NCI-H345 treated with DMSO at 0.1 percent for 48 hours (cell line): ENCODE measurements around the gene C6orf163.
"Not testable (repeated sequence)": the region's sequence is repeated elsewhere in the genome, so short reads cannot be mapped to it uniquely, and the experiment has no call there.

Source experiments
- DNase-seq: peaks from one replicate; lab custom pipeline; 2025; ENCODE audit not compliant: unreplicated experiment; lab: John Stamatoyannopoulos, UW

Gene C6orf163

GRCh38 chr6:87344731-87345130 is at the start of gene C6orf163:
C6orf163 (plus strand) TSS chr6:87344813; CDS start chr6:87345100, 287 bp downstream.
- DNase-seq: no peak

- no peak for DNase-seq
Observed at GRCh38 chr6:87297119-87297518, 47.5 kb upstream of the C6orf163 start.

- not testable (repeated sequence) for DNase-seq
Observed at GRCh38 chr6:87301277-87301676, 43.3 kb upstream of the C6orf163 start.

DNA sequence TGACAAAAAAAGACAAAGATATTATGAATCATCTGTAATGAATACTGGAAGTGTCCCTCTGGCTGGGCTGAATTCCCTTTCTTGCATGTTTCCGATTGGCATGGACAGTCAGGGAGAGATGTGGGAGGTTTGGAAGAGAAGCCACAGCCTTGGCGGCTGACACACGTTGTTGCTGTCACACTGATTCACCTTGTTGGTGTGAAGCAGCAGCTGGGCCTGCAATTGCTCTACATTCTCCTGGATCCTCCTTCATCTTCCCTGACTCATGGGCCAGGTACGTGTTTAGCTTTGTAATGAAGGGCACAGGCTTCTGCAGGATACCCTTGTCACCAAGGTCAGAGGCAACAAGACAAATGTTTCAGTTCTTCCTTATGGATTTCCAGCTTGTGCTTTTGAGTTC is 35.6 kb upstream of the C6orf163 start:
- DNase-seq: no peak

- no peak for DNase-seq
Observed at GRCh38 chr6:87312860-87313259, 31.8 kb upstream of the C6orf163 start.

DNA sequence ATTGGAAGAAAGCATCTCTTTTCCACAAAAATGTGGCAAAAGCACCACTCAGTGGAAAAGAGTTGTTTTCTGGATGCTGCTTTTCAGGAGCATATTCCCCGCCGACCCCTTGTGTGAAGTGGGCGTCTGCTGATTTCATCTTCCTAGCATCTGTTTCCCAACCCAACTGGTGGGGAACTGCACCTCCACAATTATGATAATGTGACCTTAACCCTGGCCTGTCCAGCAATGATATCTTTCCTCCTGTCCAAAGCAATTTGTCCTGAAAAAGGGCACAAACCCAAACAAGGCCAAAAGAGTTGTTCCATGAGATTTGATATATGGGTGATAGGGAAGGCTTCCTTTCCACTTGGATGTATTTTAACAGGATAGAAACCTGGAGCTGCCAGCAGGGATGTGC is 29.5 kb upstream of the C6orf163 start:
- no peak for DNase-seq

DNA sequence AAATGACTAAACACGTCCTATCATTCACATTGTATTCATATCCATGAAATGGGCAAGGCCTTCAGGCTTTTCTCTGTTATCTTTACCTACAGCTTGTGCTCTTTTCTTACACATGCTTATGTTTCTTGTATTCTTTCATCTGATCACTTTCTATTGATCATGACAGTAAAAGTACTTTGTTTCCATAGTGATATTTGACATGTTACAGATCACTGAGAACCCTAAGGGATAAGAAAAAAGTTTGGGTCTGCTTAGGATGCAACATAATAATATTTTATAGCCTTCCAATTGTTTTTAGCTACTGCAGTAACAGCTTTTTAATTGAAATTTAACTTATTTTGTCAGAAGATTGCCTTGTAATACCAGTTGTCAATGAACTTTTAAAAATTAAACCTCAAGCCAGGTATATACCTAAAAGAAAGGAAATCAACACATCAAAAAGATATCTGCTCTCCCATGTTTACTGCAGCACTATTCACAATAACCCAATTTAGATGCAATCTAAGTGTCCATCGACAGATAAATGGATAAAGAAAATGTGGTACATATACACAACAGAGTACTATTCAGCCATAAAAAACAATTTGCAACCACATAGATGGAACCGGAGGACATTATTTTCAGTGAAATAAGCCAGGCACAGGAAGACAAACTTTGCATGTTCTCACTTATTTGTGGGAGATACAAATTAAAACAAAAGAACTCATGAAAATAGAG is 25.2 kb upstream of the C6orf163 start:
- DNase-seq: no peak

- no peak for DNase-seq
Observed at GRCh38 chr6:87322304-87323212, 22.1 kb upstream of the C6orf163 start, which contains the start of gene SMIM8. SMIM8 (plus strand) TSS chr6:87322588; CDS start chr6:87337032, 14,444 bp downstream.

DNA sequence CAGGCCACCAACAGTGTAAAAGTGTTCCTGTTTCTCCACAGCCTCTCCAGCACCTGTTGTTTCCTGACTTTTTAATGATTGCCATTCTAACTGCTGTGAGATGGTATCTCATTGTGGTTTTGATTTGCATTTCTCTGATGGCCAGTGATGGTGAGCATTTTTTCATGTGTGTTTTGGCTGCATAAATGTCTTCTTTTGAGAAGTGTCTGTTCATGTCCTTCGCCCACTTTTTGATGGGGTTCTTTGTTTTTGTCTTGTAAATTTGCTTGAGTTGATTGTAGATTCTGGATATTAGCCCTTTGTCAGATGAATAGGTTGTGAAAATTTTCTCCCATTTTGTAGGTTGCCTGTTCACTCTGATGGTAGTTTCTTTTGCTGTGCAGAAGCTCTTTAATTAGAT is 20.7 kb upstream of the C6orf163 start:
- DNase-seq: not testable (repeated sequence)

- no peak for DNase-seq
Observed at GRCh38 chr6:87330961-87331360, 13.7 kb upstream of the C6orf163 start.

DNA sequence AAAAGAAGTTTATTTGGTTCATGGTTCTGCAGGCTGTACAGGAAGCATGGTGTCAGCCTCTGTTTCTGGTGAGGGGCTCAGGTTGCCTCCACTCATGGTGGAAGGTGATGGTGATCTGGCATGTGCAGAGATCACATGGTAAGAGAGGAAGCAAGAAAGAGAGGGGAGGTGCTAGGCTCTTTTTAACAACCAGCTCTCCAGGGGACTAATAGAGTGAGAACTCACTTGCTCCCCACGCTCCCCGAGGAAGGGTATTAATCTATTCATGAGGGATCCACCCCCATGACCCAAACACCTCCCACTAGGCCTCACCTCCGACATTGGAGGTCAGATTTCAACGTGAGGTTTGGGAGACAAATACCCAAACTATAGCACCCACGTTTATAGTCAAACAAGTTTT is 11.6 kb upstream of the C6orf163 start:
- DNase-seq: no peak

DNA sequence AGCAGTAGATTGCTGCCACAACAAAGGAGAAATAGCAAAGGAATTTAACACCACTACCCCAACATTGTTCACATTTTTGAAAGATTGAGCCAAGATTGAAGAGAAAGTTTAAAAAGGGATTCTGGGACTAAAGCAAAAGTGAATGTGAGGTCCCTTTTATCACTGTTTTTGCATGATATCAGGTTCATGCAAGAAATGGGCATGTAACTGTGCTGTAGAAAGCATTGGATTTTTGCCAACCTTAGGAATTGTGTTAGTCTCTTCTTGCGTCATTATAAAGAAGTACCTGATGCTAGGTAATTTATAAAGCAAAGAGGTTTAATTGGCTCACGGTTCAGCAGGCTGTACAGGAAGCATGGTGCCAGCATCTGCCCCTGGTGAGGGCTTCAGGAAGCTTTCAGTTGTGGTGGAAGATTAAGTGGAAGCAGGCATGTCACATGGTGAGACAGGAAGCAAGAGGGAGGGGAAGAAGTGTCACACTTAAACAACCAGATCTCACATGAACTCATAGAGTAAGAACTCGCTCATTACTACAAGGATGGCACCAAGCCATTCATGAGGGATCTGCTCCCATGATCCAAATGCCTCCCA is 10.9 kb upstream of the C6orf163 start:
- DNase-seq: no peak

GRCh38 chr6:87334683-87335082 is 9.9 kb upstream of the C6orf163 start:
- DNase-seq: no peak

- DNase-seq: no peak
Observed at GRCh38 chr6:87336367-87336766, 8.2 kb upstream of the C6orf163 start.

DNA sequence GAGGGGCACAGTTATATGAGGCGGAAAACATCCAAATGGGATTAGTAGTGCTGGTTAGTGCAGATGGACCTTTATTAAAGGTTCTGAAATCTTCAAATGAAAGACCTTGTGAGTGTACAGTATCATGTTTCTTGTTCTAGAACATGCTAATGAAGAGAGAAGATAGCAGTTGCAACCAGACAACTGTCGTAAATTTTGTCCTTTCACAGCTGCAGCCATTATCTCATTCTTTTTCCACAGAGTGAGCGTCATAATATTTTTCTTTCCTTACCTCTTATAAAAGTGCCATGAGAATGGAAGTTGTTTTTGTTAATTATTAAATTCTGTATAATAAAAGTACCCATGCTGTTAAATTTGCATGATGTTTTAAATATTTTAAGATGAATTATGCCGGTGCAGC is 4.4 kb upstream of the C6orf163 start:
- DNase-seq: no peak

DNA sequence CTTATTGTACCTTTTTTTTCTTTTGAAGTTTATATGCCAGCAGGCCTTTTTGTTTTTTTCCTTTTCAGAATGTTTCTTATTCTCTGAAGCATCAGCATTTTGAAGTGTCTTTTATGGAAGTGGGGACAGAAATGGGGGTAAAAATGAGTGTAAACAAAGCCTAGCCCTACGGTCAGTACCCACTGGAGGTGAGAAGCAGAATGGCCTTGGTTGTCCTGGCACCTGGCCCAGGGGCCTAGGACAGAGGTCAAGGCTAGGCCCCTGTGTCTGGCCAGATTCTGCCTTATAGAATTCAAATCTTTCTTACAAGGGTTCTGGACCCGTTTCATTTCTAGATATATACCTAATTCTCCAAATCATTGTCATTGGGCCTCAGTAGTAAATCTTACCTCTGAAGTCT is 3.5 kb upstream of the C6orf163 start:
- DNase-seq: no peak

- no peak for DNase-seq
Observed at GRCh38 chr6:87341899-87342298, 2.7 kb upstream of the C6orf163 start.

GRCh38 chr6:87342829-87343228 is 1.8 kb upstream of the C6orf163 start:
- DNase-seq: no peak

DNA sequence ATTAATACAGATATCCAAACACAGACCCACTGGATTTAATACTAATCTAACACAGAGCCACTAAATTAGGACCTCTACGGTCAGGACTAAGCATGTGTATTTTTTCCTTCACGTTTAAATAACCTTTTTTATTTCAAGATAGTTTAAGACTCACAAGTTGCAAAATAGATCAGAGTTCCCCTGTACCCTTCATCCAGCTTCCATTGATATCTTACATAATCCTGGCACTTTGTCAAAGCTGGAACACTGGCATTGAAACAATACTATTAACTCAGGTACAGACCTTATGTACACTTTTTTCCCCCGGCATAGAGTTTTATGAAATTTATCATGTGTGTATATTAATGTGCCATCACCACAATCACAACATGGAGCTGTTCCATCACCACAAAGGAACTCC is 2.1 kb downstream of the C6orf163 start:
- DNase-seq: no peak

DNA sequence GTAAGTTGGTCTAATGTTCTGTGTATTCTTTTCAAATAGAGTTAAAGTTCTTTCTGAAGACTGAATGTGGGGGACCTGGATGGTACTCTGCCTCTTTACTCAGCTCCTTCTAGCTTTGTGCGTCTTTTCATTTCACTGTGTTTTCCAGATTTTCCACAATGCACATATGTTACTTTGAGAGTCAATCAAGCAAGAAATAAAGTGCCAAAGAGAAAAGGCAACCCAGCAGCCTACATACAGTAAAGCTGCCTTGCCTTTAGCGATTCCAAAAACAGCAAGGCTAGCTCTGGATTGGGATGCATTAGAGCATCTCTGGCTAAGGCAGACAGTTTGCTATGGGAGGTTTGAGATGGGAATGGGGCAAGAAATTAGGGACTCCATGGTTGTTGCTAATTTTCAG is 5.3 kb downstream of the C6orf163 start:
- no peak for DNase-seq

DNA sequence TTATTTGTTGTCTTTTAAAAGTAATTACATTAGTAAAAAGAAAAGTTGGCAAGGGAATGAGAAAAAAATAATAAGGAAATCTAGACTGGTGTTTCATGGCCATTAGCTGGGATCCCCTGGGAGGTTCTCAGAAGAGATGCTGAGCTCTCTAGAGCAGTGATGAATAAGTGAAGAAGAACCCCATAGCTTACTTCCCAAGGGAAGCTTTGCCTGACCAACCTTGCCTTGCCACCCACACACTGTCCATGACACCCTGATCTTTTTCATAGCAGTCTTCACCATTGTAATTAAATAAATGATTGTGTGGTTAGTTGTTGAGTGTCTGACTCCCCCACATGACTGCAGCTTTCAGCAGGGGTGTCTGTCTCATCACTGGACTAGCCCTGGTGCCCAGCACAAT is 5.9 kb downstream of the C6orf163 start:
- no peak for DNase-seq

DNA sequence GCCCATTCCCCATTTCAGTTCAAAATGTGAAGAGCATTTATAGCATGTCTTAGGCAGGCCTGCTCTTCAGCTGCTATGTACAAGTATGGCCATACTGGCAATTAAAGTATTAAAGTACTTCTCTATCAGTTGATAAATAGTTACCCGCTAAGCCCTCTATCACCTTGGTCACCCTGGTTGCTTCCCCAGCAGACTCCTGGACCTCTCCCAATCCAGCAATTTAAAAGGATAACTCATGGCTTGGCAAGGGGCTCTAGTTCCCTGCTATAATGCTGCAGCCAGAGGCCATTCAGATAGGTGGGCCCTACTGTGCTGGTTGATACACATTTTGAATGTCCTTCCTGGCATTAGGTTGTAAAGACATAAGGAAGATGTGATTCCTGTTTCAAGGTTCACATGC is 7.0 kb downstream of the C6orf163 start:
- no peak for DNase-seq
